ENCODE data around the gene GADD45G.

The GADD45G gene

GRCh38 chr9:89619424-89620138, 14.8 kb downstream of the GADD45G start:
- CTCF ChIA-PET = interaction anchor here (1.1 to 1.9 kb wide), 7 partner anchors 11 to 480 kb away, joined by 3 to 5 read pairs (median 3); partner anchors contain the start of gene GADD45G
- no peak for DNase-seq (ENCODE audit: extremely low spot score)
- POLR2A ChIA-PET = no interaction called here
- TF ChIP-seq CTCF (IDR thresholded peaks at IDR 0.05; ENCODE audit: control extremely low read depth, extremely low read depth, low read depth, missing control alignments) = no peak

DNA sequence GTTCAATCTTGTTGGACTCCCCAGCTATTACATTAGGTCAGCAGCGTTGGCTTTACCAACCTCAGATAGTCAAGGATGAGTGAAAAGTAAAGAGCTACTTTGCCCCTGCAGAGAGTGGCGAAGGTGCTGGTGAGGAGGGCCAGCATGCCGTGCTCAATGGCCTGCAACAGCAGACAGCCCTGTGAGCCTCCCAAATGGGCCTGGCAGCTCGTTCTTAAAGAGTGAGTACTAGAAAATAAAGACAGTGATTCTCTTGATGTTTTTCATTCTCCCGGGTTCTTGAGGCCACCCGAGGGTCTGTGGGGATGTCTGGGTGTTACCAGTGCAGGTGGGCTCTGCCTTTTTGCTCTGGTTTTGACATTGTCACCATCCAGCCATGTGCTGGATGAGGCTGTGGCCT, 16.2 kb downstream of the GADD45G start:
- DNase-seq (ENCODE audit: extremely low spot score) = no peak
- POLR2A ChIA-PET = interaction anchor here (1.1 kb wide), 1 partner anchor 11 kb away, joined by 3 read pairs; no protein-coding TSS in a partner anchor
- TF ChIP-seq CTCF (IDR thresholded peaks at IDR 0.05; ENCODE audit: control extremely low read depth, extremely low read depth, low read depth, missing control alignments) = no peak
- CTCF ChIA-PET = interaction anchor here (0.9 to 1.6 kb wide), 8 partner anchors 8 to 481 kb away, joined by 3 to 10 read pairs (median 3); no protein-coding TSS in a partner anchor

GRCh38 chr9:89621676-89622075, 16.9 kb downstream of the GADD45G start:
- CTCF ChIA-PET = interaction anchor here (1.0 to 1.6 kb wide), 4 partner anchors 18 to 480 kb away, joined by 3 to 10 read pairs (median 3); no protein-coding TSS in a partner anchor

GRCh38 chr9:89622933-89623861, 18.4 kb downstream of the GADD45G start:
- CTCF ChIA-PET = interaction anchor here (0.8 to 1.9 kb wide), 6 partner anchors 9 to 36 kb away, joined by 3 to 5 read pairs (median 5); no protein-coding TSS in a partner anchor
- POLR2A ChIA-PET = no interaction called here
- no peak for TF ChIP-seq CTCF (IDR thresholded peaks at IDR 0.05; ENCODE audit: control extremely low read depth, extremely low read depth, low read depth, missing control alignments)
- no peak for DNase-seq (ENCODE audit: extremely low spot score)

More at GRCh38 chr9:89621676-89622075, 16.9 kb downstream of the GADD45G start:
- POLR2A ChIA-PET = no interaction called here
- no peak for DNase-seq (ENCODE audit: extremely low spot score)
- TF ChIP-seq CTCF (IDR thresholded peaks at IDR 0.05; ENCODE audit: control extremely low read depth, extremely low read depth, low read depth, missing control alignments) = no peak

DNA sequence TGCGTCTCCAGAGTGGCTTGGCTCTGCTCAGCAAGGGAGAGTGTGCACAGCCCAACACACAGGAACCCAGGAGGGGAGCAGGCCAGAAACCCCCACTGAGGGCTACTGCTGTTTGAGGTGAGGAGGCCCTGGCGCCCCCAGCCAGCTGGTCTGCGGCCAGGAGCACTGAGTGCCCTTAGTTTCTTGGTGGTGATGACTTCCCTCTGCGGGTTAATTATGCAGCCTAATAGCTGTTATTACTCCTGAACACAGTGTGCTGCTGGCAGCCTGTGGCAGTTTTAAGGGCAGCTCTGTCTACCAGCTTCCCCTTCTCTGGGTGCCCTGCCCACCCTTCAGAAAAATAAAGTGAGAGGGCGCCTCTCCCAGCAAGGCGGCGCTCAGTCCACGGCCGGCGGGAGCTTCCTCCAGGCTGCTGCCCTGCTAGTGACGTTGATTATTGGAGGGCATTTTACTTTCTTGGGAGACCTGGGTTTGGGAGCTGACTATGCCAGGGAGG, 19.2 kb downstream of the GADD45G start:
- POLR2A ChIA-PET = no interaction called here
- DNase-seq (ENCODE audit: extremely low spot score) = no peak
- TF ChIP-seq CTCF (IDR thresholded peaks at IDR 0.05; ENCODE audit: control extremely low read depth, extremely low read depth, low read depth, missing control alignments) = no peak
- CTCF ChIA-PET = interaction anchor here (0.8 to 1.9 kb wide), 5 partner anchors 9 to 36 kb away, joined by 3 to 5 read pairs (median 5); no protein-coding TSS in a partner anchor
